Subcutaneous abdominal adipose tissue (tissue), 5 donors: ENCODE data around the gene ASB18.
A peak's percentile ranks its signal among the peaks of the same experiment; 100 is the strongest.

ENCODE experiments used
- H3K27ac ChIP-seq: one replicate; pipeline ENCODE4 v1.7.0; 2013; ENCODE audit warnings: low read depth, mild to moderate bottlenecking, inconsistent platforms, low read length, moderate library complexity
- H3K27me3 ChIP-seq, 5 donors: one replicate each; pipeline ENCODE4 v1.7.0; 2013; ENCODE audit warnings: low read length in 5 of 5, inconsistent platforms in 1 of 5; ENCODE audit not compliant: control insufficient read depth in 5 of 5, insufficient read depth in 4 of 5
- H3K36me3 ChIP-seq, 5 donors: one replicate each; pipeline ENCODE4 v1.7.0; 2013; ENCODE audit warnings: low read length in 5 of 5; ENCODE audit not compliant: control insufficient read depth in 5 of 5, insufficient read depth in 5 of 5
- H3K4me1 ChIP-seq, 5 donors: one replicate each; pipeline ENCODE4 v1.7.0; 2013; ENCODE audit warnings: low read length in 5 of 5, mild to moderate bottlenecking in 3 of 5, moderate library complexity in 1 of 5; ENCODE audit not compliant: control insufficient read depth in 5 of 5, insufficient read depth in 5 of 5
- H3K4me3 ChIP-seq, 5 donors: one replicate each; pipeline ENCODE4 v1.7.0; 2013; ENCODE audit warnings: low read length in 5 of 5, low read depth in 1 of 5
- H3K9ac ChIP-seq, 5 donors: one replicate each; pipeline ENCODE4 v1.7.0; 2013; ENCODE audit warnings: low read length in 5 of 5, mild to moderate bottlenecking in 4 of 5, moderate library complexity in 3 of 5
- H3K9me3 ChIP-seq, 5 donors: one replicate each; pipeline ENCODE4 v1.7.0; 2013; ENCODE audit warnings: low read length in 5 of 5; ENCODE audit not compliant: control insufficient read depth in 5 of 5
- donor health status: healthy.
- donor health status: healthy.
- donor health status: healthy.
- donor health status: healthy.
- donor health status: healthy.

Gene ASB18

DNA sequence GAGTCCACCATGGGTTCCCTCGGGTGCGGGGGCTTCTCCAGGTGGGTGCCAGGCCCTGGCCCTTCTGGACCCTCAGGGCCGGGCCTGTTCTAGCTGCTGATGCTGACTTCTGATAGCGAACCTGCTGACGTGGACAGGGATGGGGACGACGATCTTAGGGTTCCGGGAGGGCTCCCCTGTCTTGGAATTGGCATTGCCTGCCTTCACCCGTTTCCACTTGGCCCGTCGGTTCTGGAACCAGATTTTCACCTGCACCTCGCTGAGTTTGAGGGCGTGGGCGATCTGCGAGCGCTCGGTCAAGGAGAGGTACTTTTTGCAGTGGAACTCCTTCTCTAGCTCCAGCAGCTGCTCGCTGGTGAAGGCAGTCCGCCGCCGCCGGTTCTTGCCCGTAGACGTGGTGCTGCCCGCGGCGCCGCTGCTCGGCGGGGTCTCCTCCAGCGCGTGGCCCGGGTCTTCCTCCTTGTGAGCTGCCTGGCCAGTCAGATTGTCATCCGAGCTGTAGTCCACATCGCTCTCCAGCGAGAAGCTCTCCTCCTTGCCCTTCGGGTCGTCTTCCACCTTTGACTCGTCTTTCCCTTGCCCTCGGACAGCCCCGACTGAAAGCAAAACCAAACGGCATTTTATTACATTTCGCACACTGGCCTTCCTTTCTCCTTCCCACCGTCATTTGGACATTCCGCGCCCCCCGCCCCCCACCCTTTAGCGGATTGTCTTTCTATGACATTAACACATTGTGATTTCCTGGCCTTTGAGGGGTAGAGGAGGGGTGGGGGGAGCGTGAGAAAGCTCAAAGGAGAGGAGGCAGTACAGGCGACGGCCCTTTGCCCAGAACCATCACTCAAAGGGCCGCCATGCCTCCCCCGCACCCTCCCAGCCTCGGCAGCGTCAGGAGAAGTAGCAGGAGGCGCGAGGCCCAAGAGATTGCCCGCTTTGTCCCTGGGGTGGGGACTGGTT lies 98.1 kb downstream of the ASB18 start:
- Histone ChIP-seq H3K4me3 (peak overlapping the region in 4 of 5 donors; percentile 49 to 57 (median 56)), H3K9ac (no peak overlapping the region), H3K27me3 (peaks cover 81 to 98% (median 84%) of the 10 kb centered on the region in 5 donors), H3K36me3 (no peaks in the 10 kb centered on the region), H3K9me3 (no peaks in the 10 kb centered on the region), H3K27ac (no peak overlapping the region), H3K4me1 (peaks cover 0 to 52% (median 39%) of the 10 kb centered on the region in 5 donors)

- Histone ChIP-seq H3K4me1 (peaks cover 0 to 52% (median 39%) of the 10 kb centered on the region in 5 donors), H3K9me3 (no peaks in the 10 kb centered on the region), H3K27ac (no peak overlapping the region), H3K4me3 (peak overlapping the region in 2 of 5 donors; percentile 56 to 65), H3K9ac (no peak overlapping the region), H3K36me3 (no peaks in the 10 kb centered on the region), H3K27me3 (peaks cover 82 to 98% (median 85%) of the 10 kb centered on the region in 5 donors)
Observed at GRCh38 chr2:236164925-236165841, 99.0 kb downstream of the ASB18 start.

GRCh38 chr2:236164201-236164924 lies 99.8 kb downstream of the ASB18 start:
- Histone ChIP-seq H3K27me3 (peaks cover 74 to 97% (median 83%) of the 10 kb centered on the region in 5 donors), H3K9me3 (no peaks in the 10 kb centered on the region), H3K4me3 (peak overlapping the region in 4 of 5 donors; percentile 32 to 65 (median 48)), H3K36me3 (no peaks in the 10 kb centered on the region), H3K9ac (no peak overlapping the region), H3K27ac (no peak overlapping the region), H3K4me1 (peaks cover 0 to 57% (median 39%) of the 10 kb centered on the region in 5 donors)

DNA sequence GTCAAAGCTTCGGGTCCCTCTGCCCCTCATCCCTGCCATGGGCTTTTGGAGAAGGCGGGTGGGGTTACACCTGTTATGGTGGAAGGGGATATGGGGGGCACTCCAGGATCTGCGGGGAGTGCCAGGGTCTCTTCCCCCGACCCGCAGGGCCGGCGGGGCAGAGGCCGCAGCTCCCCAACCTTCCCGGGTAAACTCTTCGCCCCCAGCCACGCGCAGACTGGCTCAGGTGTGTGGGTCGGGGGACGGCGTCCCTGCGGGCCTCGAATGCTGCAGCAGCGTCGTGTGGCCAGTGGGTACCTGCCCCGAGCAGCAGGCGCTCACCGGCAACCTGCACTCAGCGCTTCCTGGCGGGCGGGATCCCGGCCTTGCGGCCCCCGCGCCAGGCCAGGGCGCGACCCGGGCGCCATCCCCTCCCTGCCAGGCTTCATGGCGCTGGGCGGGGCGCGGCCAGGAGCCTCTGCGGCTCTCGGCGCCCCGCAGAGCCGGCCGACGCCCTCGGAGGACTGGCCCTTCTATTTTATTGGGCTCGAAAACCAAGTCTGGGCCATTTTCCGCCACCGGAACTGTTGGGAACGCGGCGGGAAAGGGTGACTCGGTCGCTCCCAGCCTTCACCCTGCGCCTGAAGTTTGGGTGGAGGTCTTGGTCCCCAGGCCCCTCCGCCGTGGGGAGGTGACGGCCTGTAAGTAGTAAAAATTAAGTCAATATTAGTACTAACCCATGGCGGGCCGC lies 100.6 kb downstream of the ASB18 start:
- peaks cover 71 to 95% (median 81%) of the 10 kb centered on the region in 5 donors for H3K27me3 ChIP-seq
- H3K4me1 ChIP-seq: peaks cover 0 to 54% (median 39%) of the 10 kb centered on the region in 5 donors
- no peaks in the 10 kb centered on the region for H3K36me3 ChIP-seq

GRCh38 chr2:236162882-236163470 lies 101.2 kb downstream of the ASB18 start:
- no peak overlapping the region for H3K4me3 ChIP-seq
- H3K27me3 ChIP-seq: peaks cover 72 to 94% (median 81%) of the 10 kb centered on the region in 5 donors
- no peaks in the 10 kb centered on the region for H3K36me3 ChIP-seq
- H3K9ac ChIP-seq: no peak overlapping the region
- H3K4me1 ChIP-seq: peaks cover 0 to 48% (median 38%) of the 10 kb centered on the region in 5 donors
- no peak overlapping the region for H3K27ac ChIP-seq
- H3K9me3 ChIP-seq: no peaks in the 10 kb centered on the region

More for the DNA sequence above, 100.6 kb downstream of the ASB18 start:
- H3K9me3 ChIP-seq: no peaks in the 10 kb centered on the region
- H3K4me3 ChIP-seq: peak overlapping the region in 4 of 5 donors; percentile 32 to 65 (median 48)
- no peak overlapping the region for H3K27ac ChIP-seq
- no peak overlapping the region for H3K9ac ChIP-seq

GRCh38 chr2:236162031-236162845 lies 102.0 kb downstream of the ASB18 start:
- H3K27me3 ChIP-seq: peaks cover 76 to 91% (median 83%) of the 10 kb centered on the region in 5 donors
- H3K4me3 ChIP-seq: no peak overlapping the region
- H3K9me3 ChIP-seq: no peaks in the 10 kb centered on the region
- no peak overlapping the region for H3K27ac ChIP-seq
- H3K4me1 ChIP-seq: peaks cover 0 to 40% (median 33%) of the 10 kb centered on the region in 5 donors
- no peak overlapping the region for H3K9ac ChIP-seq
- no peaks in the 10 kb centered on the region for H3K36me3 ChIP-seq

DNA sequence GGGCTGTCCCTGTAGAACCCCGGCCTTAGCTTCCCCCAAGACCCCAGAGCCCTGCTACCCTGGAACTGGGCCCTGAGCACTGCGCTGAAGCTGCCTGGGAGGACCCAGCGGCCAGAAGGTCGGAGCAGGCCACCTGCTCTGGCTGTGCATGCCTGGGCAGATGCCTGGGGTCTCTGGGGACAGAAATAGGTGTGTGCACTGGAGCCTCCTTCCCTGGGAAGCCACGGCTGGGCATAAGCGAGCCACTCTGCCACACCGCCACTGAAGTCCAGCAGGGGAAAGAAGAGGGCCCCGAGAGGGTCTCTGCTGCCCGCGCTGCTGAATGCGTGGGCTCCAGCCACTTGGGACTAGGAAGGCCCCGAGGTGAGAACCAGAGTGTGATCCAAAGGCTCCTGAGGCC lies 102.7 kb downstream of the ASB18 start:
- Histone ChIP-seq H3K9ac (no peak overlapping the region), H3K9me3 (no peaks in the 10 kb centered on the region), H3K27ac (no peak overlapping the region), H3K4me3 (no peak overlapping the region), H3K4me1 (peaks cover 0 to 33% (median 26%) of the 10 kb centered on the region in 5 donors), H3K27me3 (peaks cover 70 to 86% (median 80%) of the 10 kb centered on the region in 5 donors), H3K36me3 (no peaks in the 10 kb centered on the region)

DNA sequence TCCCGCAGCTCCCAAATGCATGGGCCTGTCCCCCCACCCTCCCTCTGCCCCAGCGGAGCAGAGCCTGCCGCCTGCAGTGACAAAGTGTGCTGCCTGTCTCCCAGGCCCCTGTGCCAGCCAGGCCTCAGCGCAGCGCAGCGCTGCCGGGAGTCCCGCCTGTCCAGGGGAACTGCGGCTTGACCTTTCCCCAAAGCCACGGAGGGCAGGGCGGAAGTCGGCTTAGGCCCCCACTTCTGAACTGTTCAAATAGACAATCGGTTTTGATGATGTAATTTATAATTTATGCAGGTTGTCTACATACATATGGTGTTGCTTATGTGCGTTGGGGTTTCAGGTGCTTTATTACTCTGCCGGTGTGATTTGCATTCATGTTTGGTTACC lies 103.1 kb downstream of the ASB18 start:
- peaks cover 67 to 84% (median 78%) of the 10 kb centered on the region in 5 donors for H3K27me3 ChIP-seq

More for the DNA sequence above, 103.1 kb downstream of the ASB18 start:
- Histone ChIP-seq H3K4me1 (peaks cover 0 to 29% (median 22%) of the 10 kb centered on the region in 5 donors), H3K9ac (no peak overlapping the region), H3K9me3 (no peaks in the 10 kb centered on the region), H3K36me3 (no peaks in the 10 kb centered on the region), H3K27ac (no peak overlapping the region), H3K4me3 (no peak overlapping the region)
